Cardiac fibroblast (primary cell): ENCODE data around the gene AIMP1.
"Not testable (repeated sequence)": the region's sequence is repeated elsewhere in the genome, so short reads cannot be mapped to it uniquely, and the experiment has no call there.

Experiments used
- DNase-seq, 2 donors: peaks; one replicate each; pipeline versions ENCODE4 v3.0.0 to v3.0.0-alpha.2; 2010; ENCODE audit warnings: low read depth in 2 of 2
- H3K4me3 ChIP-seq, 2 donors: replicated peaks in 1 of 2; 1 replicate in 1 of 2; 2 replicates in 1 of 2; pipeline ENCODE4 v1.5.1; 2011; ENCODE audit warnings: low read depth in 2 of 2, low read length in 2 of 2, mild to moderate bottlenecking in 2 of 2, moderate library complexity in 1 of 2
- TF ChIP-seq, protein P1 (sequence below): IDR thresholded peaks from one replicate; pipeline ENCODE4 v1.5.1; 2011; ENCODE audit warnings: low read depth, mild to moderate bottlenecking, low read length, inconsistent platforms

The AIMP1 gene

DNA sequence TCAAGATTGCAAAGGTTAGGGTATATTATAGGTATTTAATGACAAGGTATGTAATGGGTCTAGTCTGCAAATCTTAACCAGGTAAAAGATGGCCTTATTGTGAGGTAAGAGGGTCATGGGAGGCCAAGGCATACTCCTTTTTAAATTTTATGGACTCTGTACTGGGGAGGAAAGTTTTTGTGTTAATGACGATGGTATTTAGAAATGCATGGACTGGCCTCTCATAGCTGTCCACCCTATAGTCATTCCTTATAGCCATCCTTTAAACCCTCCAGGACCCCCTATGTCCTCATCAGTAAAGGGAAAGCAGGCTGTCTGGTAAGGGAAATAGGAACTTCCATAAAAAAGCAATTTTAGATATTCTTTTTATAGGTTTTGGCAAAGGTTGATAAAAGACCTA is 1.5 kb downstream of the AIMP1 start:
- TF ChIP-seq, protein P1, sequence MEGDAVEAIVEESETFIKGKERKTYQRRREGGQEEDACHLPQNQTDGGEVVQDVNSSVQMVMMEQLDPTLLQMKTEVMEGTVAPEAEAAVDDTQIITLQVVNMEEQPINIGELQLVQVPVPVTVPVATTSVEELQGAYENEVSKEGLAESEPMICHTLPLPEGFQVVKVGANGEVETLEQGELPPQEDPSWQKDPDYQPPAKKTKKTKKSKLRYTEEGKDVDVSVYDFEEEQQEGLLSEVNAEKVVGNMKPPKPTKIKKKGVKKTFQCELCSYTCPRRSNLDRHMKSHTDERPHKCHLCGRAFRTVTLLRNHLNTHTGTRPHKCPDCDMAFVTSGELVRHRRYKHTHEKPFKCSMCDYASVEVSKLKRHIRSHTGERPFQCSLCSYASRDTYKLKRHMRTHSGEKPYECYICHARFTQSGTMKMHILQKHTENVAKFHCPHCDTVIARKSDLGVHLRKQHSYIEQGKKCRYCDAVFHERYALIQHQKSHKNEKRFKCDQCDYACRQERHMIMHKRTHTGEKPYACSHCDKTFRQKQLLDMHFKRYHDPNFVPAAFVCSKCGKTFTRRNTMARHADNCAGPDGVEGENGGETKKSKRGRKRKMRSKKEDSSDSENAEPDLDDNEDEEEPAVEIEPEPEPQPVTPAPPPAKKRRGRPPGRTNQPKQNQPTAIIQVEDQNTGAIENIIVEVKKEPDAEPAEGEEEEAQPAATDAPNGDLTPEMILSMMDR, result no peak
- H3K4me3 ChIP-seq, result peak overlapping the region in 1 of 2 donors; percentile 90
- DNase-seq, result no peak

DNA sequence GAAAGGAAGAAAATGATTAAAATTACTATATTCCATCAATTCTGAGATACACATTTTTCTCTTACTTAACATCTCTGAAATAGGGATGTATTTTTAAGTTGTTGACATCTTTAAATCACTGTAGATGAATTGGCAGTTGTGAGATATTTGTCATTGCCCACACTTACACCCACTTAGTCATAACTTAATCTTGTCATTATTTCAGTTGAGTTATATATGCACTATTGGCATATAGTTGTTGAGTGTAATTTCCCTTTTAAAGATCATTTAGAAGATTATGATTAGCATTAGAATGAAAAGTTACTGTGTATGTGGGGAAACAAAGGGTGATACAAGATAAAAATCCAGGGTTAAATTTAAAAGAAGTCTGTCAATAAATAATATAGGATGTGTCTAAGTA is 2.2 kb downstream of the AIMP1 start:
- no peak for DNase-seq
- TF ChIP-seq, protein P1, result no peak
- no peak overlapping the region for H3K4me3 ChIP-seq

DNA sequence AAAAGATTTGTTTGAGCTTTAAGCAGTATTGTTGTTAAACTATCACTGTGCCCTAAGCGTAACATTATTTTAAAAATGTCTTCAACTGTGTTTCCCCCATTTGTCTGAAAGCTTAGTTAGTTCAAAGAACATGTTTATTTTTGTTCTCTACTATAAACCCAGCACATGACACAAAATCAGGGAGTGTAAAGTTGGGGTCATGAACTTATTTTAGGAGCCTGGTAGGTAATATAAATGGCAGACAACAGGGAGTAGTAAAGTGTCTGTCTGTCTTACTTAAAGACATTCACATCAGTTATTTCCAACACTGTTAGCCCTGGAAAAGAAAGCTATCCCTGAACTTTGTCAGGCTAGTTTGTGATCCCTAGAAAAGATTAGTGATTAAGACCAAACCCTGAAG is 3.9 kb downstream of the AIMP1 start:
- H3K4me3 ChIP-seq, result no peak overlapping the region
- TF ChIP-seq, protein P1, result no peak
- no peak for DNase-seq

GRCh38 chr4:106321168-106321567 is 4.8 kb downstream of the AIMP1 start:
- DNase-seq, result not testable (repeated sequence)

GRCh38 chr4:106321814-106322213 is 5.5 kb downstream of the AIMP1 start:
- DNase-seq, H3K4me3 ChIP-seq: not testable (repeated sequence)

More at GRCh38 chr4:106321168-106321567, 4.8 kb downstream of the AIMP1 start:
- H3K4me3 ChIP-seq, result not testable (repeated sequence)

DNA sequence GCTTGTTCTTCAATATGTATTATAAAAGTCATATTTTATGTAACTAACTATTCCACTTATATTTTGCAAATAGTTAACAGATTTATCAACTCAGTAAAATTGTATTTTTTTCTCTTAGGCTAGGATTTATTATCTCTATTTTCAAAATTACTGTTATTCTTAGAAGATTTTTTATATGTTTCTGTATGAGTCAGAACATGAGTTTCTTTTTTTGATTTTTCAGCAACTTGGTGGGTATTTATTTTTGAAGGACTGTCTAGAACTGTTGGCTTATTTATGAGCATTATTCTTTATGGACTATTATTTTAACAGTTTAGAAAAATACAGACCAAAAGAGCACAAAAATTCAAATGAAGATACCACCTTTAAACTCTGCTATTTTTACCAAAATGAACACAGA is 6.8 kb downstream of the AIMP1 start:
- DNase-seq, result no peak
- TF ChIP-seq, protein P1, result no peak
- no peak overlapping the region for H3K4me3 ChIP-seq

GRCh38 chr4:106325800-106326199 is 9.4 kb downstream of the AIMP1 start:
- no peak overlapping the region for H3K4me3 ChIP-seq
- TF ChIP-seq, protein P1, result no peak
- no peak for DNase-seq

GRCh38 chr4:106329041-106329618 is 12.8 kb downstream of the AIMP1 start:
- peak; percentile 63 to 69 for DNase-seq
- TF ChIP-seq, protein P1, result peak; percentile 66
- H3K4me3 ChIP-seq, result no peak overlapping the region
